GM08714 (cell line): ENCODE measurements around the gene GLO1.

Source experiments
- H3K4me3 ChIP-seq: fragments of 200-500 bp; sonication (Bioruptor generic); 2 replicates; pipeline ENCODE4 v1.5.1; 2014; ENCODE audit warnings: mild to moderate bottlenecking, low read length, inconsistent platforms
- ZNF274 ChIP-seq: IDR thresholded peaks from 2 replicates; pipeline ENCODE4 v1.6.1; 2012; ENCODE audit warnings: mild to moderate bottlenecking, low read depth, low read length

Gene GLO1

DNA sequence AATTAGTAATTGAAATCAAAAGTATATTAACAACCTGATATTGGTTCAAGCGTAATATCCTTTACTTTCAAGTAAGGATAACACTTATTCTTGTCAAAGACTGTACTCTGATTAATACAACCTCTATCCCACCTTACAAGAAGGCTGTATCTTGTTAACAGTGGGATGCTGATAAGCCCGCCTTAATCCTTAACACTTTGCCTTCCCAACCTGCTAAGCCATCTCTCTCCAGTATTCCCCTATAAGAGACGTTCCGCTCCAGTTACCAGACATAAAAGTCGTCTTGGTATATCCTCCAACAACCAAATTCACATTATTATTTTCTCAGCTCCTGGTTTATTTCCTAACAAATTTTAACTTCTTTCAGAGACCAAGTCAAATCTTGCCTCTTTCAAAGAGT lies 65.2 kb downstream of the GLO1 start:
- no peak for TF ChIP-seq ZNF274
- no peak overlapping the region for H3K4me3 ChIP-seq

DNA sequence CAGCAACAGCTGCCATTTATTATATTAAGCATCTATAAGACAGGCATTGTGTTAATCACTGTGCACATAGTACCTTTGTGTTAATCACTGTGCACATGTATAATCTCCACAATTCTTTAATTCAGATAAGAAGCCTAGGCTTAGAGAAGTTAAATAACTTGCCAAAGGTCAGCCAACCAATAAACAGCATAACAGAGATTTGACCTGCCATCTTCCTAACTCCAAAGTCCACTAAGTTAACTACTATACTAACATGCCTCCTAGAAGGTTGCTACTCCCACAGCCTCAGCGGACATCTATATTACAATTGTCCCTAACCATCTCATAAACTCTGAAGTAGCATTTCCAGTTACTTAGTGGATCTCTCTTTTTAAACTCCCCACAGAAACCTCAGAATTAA lies 66.9 kb downstream of the GLO1 start:
- no peak for TF ChIP-seq ZNF274
- H3K4me3 ChIP-seq: no peak overlapping the region

DNA sequence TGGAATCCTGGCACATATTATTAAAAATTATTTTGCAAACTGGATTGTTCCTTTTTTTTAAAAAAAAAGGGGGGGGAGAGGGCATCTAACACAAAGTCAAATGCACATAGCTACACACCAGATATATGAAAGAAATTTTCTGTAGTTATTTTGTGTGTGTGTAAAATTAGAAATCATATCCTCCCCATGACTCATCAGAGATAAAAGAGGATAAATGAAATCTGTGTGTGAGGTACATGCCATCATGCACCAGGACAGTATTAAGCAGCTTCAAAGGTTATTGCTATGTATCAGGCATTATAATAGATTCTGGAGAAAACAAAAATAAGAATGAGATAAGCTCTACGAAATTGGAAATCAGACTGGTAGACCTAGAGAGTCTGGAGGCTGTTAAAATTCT lies 68.4 kb downstream of the GLO1 start:
- no peak overlapping the region for H3K4me3 ChIP-seq
- no peak for TF ChIP-seq ZNF274

DNA sequence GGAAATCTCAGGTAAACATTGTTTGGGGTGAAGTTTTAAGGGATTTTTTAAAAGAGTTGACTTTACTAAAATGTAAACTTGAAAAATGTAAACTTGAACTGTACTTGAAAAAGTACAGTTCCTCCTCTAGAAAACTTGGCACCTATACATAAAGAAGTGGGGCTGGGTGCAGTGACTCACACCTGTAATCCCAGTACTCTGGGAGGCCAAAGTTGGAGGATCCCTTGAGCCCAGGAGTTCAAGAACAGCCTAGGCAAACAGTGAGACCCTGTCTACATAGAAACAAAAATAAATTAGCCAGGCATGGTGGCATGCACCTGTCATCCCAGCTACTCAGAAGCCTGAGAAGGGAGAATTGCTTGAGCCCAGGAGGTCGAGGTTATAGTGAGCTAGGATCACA lies 70.5 kb downstream of the GLO1 start:
- H3K4me3 ChIP-seq: no peak overlapping the region
- no peak for TF ChIP-seq ZNF274

DNA sequence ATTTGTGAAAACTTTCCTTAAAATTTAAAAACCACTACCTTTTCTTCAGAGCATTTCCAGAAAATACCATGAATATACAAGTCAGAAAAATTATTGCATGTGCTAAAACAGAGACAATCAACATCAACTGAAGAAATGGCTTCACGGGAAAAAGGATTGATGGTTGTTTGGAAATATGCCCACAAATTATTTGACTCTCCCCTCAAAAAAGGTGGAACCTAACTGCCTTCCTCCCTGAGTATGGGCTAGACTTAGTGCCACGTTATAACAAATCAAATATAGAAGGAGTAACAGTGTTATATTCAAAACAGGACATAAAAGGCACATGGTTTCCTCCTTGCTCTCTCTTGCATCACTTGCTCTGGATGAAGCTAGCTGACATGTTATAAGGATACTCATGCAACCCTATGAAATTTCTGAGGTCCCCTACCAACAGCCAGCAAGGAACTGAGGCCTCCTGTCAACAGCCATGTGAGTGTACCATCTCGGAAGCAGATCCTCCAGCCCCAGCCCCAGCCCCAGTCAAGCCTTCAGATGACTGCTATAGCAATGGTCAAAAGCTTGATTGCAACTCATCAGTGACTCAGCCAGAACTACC lies 71.7 kb downstream of the GLO1 start:
- no peak for TF ChIP-seq ZNF274
- H3K4me3 ChIP-seq: no peak overlapping the region
